GM23338 (cell line): ENCODE data around the gene DDX23.

Source experiments
- CTCF ChIP-seq, 2 experiments: fragments of 200-600 bp in 1 of 2; sonication (generic) in 1 of 2; conservative IDR thresholded peaks; 2 replicates each; pipeline versions ENCODE4 v1.5.1 to v1.6.1; 2016 to 2017; ENCODE audit warnings: antibody characterized with exemption in 2 of 2, low read depth in 2 of 2, mild to moderate bottlenecking in 2 of 2, moderate library complexity in 1 of 2
- EZH2phosphoT487 ChIP-seq: fragments of 200-600 bp; sonication (generic); IDR thresholded peaks from one replicate; pipeline ENCODE4 v1.8.1; 2018; ENCODE audit warnings: antibody characterized with exemption; ENCODE audit not compliant: unreplicated experiment

GRCh38 chr12:48788854-48789775, 62.8 kb downstream of the DDX23 start, which contains the start of gene ADCY6:
- no peak for TF ChIP-seq CTCF (conservative IDR thresholded peaks at IDR 0.05; ENCODE audit: low read depth in 2 of 2)
- TF ChIP-seq EZH2phosphoT487 = no peak
